Inflammatory macrophage (primary cell): Measurements from ENCODE around the gene CPD.

Source experiments
- DNase-seq, 2 donors: peaks; one replicate each; pipeline ENCODE4 v3.0.0-alpha.2; 2020 to 2022

The CPD gene

DNA sequence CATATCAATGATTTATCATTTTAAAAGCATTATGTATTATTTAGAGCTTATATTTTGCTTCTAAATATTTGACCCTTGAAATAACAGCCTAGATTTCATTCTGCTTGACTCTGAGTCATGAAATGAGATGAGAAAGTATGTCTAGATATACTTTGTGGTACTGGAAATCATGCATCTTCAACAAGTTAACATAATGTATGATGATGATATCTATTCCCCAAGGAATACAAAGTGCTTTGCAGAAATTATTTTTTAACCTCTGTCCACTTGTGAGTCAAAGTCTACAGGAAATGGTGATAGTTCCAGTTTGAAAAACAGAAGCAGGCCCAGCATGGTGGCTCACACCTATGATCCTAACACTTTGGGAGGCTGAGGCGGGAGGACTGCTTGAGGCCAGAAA is 134.6 kb downstream of the CPD start:
- no peak for DNase-seq

GRCh38 chr17:30514895-30515596 is 136.3 kb downstream of the CPD start:
- no peak for DNase-seq

DNA sequence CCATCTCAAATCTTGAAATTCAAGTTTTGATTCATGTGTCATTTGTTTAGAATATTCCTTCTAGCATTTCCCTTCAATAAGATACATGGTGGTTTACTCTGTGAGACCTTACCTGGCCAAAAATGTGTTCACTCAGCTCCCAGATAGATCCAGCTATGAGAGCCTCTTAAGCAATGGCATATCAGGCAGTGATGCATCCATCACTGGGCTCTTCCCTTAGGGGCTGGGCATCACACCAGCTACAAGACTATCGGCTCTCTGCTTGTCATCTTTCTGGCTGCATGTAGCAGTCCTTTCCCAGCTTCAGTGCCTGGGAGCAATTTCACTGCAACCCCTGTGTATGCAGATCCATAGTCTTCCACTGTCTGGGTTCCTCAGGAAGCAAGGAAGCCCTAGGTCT is 139.1 kb downstream of the CPD start:
- no peak for DNase-seq

- DNase-seq = no peak
Observed at GRCh38 chr17:30519166-30519565, 140.4 kb downstream of the CPD start.
